Esophagus squamous epithelium (tissue), 4 donors: ENCODE measurements around the gene DAB1.

Experiments
- POLR2A ChIP-seq, 4 donors: fragments of 450-650 bp; IDR thresholded peaks; one replicate each; pipeline ENCODE4 v1.6.1; 2017; ENCODE audit warnings: antibody characterized with exemption in 4 of 4, mild to moderate bottlenecking in 4 of 4, moderate library complexity in 3 of 4
- TF ChIP-seq, protein P1 (sequence below), 6 experiments: fragments of 450-650 bp in 4 of 6; fragments of 200-600 bp in 2 of 6; sonication (generic) in 2 of 6; IDR thresholded peaks; one replicate each; pipeline ENCODE4 v1.5.1; 2016 to 2019; ENCODE audit warnings: antibody characterized with exemption in 6 of 6, mild to moderate bottlenecking in 4 of 6, moderate library complexity in 4 of 6

DNA sequence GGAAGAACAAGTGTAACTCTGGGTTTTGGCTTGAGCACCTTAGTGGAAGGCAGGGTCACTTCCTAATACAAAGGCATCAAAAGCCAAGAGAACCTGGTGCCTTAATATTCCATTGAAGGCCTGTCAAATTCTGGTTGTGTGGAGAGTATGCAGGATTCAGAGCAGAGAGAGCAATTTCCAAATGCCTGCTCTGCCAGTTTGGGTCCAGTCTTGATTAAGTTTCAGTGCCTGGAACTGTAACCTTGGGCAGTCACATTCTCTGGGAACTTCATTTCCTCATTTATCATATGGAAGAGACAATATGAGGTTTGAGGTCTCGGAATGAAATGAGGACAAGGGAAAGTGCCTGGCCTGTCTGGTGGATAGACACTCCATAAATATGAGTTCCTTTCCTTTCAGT, 260.1 kb downstream of the DAB1 start:
- TF ChIP-seq, protein P1, sequence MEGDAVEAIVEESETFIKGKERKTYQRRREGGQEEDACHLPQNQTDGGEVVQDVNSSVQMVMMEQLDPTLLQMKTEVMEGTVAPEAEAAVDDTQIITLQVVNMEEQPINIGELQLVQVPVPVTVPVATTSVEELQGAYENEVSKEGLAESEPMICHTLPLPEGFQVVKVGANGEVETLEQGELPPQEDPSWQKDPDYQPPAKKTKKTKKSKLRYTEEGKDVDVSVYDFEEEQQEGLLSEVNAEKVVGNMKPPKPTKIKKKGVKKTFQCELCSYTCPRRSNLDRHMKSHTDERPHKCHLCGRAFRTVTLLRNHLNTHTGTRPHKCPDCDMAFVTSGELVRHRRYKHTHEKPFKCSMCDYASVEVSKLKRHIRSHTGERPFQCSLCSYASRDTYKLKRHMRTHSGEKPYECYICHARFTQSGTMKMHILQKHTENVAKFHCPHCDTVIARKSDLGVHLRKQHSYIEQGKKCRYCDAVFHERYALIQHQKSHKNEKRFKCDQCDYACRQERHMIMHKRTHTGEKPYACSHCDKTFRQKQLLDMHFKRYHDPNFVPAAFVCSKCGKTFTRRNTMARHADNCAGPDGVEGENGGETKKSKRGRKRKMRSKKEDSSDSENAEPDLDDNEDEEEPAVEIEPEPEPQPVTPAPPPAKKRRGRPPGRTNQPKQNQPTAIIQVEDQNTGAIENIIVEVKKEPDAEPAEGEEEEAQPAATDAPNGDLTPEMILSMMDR (IDR thresholded peaks at IDR 0.05), result no peak
- TF ChIP-seq POLR2A (IDR thresholded peaks at IDR 0.05), result no peak
